Activated CD8-positive, alpha-beta T cell treated with anti-CD3 and anti-CD28 coated beads for 36 hours (primary cell): ENCODE data around the gene TMEM8B. TPM values are rescaled to one million over a fixed set of nuclear protein-coding genes. Genes with fewer than 3 reads are reported as not detected.

Experiments used
- ATAC-seq: fragments of 200-7000 bp; cut with Tn5 transposase; one replicate; pipeline ENCODE4 v1.10.0; 2021; ENCODE audit warnings: mild to moderate bottlenecking, moderate library complexity
- CTCF ChIA-PET: fragments of 350-600 bp; sonication (Branson Sonifier 250); formaldehyde crosslinking; loops from one replicate; lab custom pipeline; 2021; ENCODE audit warnings: antibody characterized with exemption; lab: Charles Lee
- POLR2A ChIA-PET: fragments of 350-600 bp; sonication (Branson Sonifier 250); formaldehyde crosslinking; loops from one replicate; lab custom pipeline; 2021; ENCODE audit warnings: antibody characterized with exemption; lab: Charles Lee
- DNase-seq: peaks from one replicate; pipeline ENCODE4 v3.0.0-alpha.2; 2020
- H3K27ac Mint-ChIP-seq: one replicate; pipeline ENCODE4 v1.8.0; 2021; ENCODE audit warnings: mild to moderate bottlenecking, mixed read lengths
- H3K27me3 Mint-ChIP-seq: one replicate; pipeline ENCODE4 v1.8.0; 2021; ENCODE audit warnings: mixed read lengths
- H3K36me3 Mint-ChIP-seq: one replicate; pipeline ENCODE4 v1.8.0; 2021; ENCODE audit warnings: low read depth, mixed read lengths
- H3K4me1 Mint-ChIP-seq: one replicate; pipeline ENCODE4 v1.8.0; 2021; ENCODE audit warnings: low read depth, mixed read lengths
- H3K4me3 Mint-ChIP-seq: one replicate; pipeline ENCODE4 v1.8.0; 2021; ENCODE audit warnings: mild to moderate bottlenecking, moderate library complexity, mixed read lengths
- H3K9me3 Mint-ChIP-seq: one replicate; pipeline ENCODE4 v1.8.0; 2021; ENCODE audit warnings: mixed read lengths
- CTCF ChIP-seq: fragments of 200-600 bp; IDR thresholded peaks from one replicate; pipeline ENCODE4 v1.8.0; 2022; ENCODE audit warnings: antibody characterized with exemption, mild to moderate bottlenecking
- intact Hi-C: fragments of 100-400 bp; cut with micrococcal nuclease; formaldehyde crosslinking; loops from one replicate; pipeline ENCODE4 v1.10.0; 2022
- total RNA-seq, 2 experiments: library from RNA; stranded (reverse); gene quantifications; one replicate each; pipeline ENCODE4 v1.2.3, GENCODE V29; 2021

TMEM8B gene
- total RNA-seq, 2 experiments from 2014 or later, result 3.4 to 4.3 TPM

GRCh38 chr9:35852876-35853865 lies 24.1 kb downstream of the TMEM8B start:
- intact Hi-C loops, result no loop called here
- TF ChIP-seq CTCF, result no peak
- Mint-ChIP-seq H3K9me3 (no peaks in the 10 kb centered on the region), H3K27me3 (no peaks in the 10 kb centered on the region), H3K27ac (no peak overlapping the region), H3K4me3 (no peak overlapping the region), H3K36me3 (no peaks in the 10 kb centered on the region), H3K4me1 (peaks cover 4% of the 10 kb centered on the region)
- POLR2A ChIA-PET, result no interaction called here
- ATAC-seq (no peak), DNase-seq (no peak)
- CTCF ChIA-PET, result interaction anchor here (0.9 to 1.0 kb wide), 2 partner anchors 29 to 117 kb away, joined by 3 read pairs; no protein-coding TSS in a partner anchor

GRCh38 chr9:35854091-35854762 lies 25.2 kb downstream of the TMEM8B start:
- ChIA-PET CTCF (interaction anchor here (0.9 kb wide), 1 partner anchor 28 kb away, joined by 3 read pairs; no protein-coding TSS in a partner anchor), POLR2A (no interaction called here)
- ATAC-seq (no peak), DNase-seq (no peak)
- intact Hi-C loops, result no loop called here
- no peak overlapping the region for H3K4me3 Mint-ChIP-seq
- H3K4me1 Mint-ChIP-seq, result no peaks in the 10 kb centered on the region
- H3K27me3 Mint-ChIP-seq, result no peaks in the 10 kb centered on the region
- no peak for TF ChIP-seq CTCF
- no peaks in the 10 kb centered on the region for H3K36me3 Mint-ChIP-seq
- no peak overlapping the region for H3K27ac Mint-ChIP-seq
- H3K9me3 Mint-ChIP-seq, result no peaks in the 10 kb centered on the region

GRCh38 chr9:35856206-35856605 lies 27.2 kb downstream of the TMEM8B start:
- no peak overlapping the region for H3K4me3 Mint-ChIP-seq
- no peaks in the 10 kb centered on the region for H3K4me1 Mint-ChIP-seq
- ATAC-seq (no peak), DNase-seq (no peak)
- H3K27me3 Mint-ChIP-seq, result peaks cover under 1% of the 10 kb centered on the region
- no peaks in the 10 kb centered on the region for H3K9me3 Mint-ChIP-seq
- H3K27ac Mint-ChIP-seq, result no peak overlapping the region
- ChIA-PET CTCF (interaction anchor here (0.8 to 3.7 kb wide), 5 partner anchors 21 to 100 kb away, joined by 3 to 19 read pairs (median 5); no protein-coding TSS in a partner anchor), POLR2A (no interaction called here)
- no peak for TF ChIP-seq CTCF
- intact Hi-C loops, result no loop called here
- H3K36me3 Mint-ChIP-seq, result no peaks in the 10 kb centered on the region

GRCh38 chr9:35856882-35857281 lies 27.9 kb downstream of the TMEM8B start:
- Mint-ChIP-seq H3K9me3 (no peaks in the 10 kb centered on the region), H3K4me3 (no peak overlapping the region), H3K27me3 (peaks cover 3% of the 10 kb centered on the region), H3K36me3 (no peaks in the 10 kb centered on the region), H3K27ac (no peak overlapping the region), H3K4me1 (no peaks in the 10 kb centered on the region)
- CTCF ChIA-PET, result interaction anchor here (0.8 to 3.7 kb wide), 6 partner anchors 22 to 100 kb away, joined by 3 to 19 read pairs (median 5); no protein-coding TSS in a partner anchor
- DNase-seq, result no peak
- no peak for TF ChIP-seq CTCF
- intact Hi-C loops, result no loop called here
- ATAC-seq, result no peak
- POLR2A ChIA-PET, result no interaction called here
